HG02763 (cell line): ENCODE measurements around the gene TJP1.

ENCODE experiments used
- ATAC-seq: cut with Tn5 transposase; IDR thresholded peaks from one replicate; pipeline ENCODE4 v1.9.1; 2021; ENCODE audit warnings: mild to moderate bottlenecking, moderate library complexity; ENCODE audit not compliant: unreplicated experiment

TJP1 gene

DNA sequence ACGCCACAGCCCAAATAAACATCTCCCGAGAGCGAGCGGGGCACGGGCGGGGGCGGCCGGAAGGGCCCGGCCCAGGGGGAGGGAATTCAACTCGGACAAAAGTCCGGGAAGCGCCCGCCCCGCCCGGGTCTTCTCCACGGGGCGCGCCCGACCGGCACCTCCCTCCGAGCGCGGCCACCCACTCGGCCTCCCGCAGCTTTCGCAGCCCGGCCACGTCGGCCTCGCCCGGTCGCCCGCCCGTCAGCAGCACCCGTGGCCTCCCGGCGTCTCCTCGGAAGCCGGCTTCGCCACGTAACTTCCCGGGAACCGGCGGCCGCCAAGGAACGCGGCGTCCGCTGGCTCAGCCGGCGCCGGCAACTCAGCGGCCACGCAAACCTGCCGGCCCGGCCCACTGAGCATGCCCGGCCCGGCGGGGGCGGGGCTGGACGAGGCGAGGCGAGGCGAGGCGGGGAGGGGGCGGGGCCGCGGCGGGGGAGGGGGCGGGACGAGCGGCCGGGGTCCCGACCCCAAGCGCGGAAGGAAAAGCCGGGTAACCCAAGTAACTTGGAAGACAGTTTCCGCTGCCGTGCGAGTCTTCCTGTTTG, at the start of gene TJP1:
TJP1 (minus strand) TSS at position 369 of the 584 bp plus-strand sequence. CDS start 440 bp downstream, outside the sequence.
- ATAC-seq: no peak

DNA sequence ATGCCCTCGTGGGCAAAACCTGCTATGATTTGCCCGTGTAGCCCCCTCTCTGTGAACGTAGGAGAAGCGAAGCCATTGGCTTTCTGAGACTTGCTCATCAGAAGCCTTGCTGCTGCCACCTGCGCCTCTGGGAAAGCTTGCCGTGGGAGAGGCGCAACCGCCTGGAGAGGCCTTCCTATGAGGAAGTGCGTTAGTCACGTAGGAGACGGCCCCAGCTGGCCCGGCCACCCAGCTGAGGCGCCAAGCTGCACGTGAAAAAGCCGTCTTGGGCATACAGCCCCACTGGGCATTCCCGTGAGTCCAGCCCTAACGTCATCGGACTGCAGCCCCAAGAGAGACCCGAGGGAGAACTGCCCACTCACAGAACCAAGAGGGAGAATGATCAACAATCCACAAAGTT, 49.1 kb upstream of the TJP1 start:
- ATAC-seq: no peak

DNA sequence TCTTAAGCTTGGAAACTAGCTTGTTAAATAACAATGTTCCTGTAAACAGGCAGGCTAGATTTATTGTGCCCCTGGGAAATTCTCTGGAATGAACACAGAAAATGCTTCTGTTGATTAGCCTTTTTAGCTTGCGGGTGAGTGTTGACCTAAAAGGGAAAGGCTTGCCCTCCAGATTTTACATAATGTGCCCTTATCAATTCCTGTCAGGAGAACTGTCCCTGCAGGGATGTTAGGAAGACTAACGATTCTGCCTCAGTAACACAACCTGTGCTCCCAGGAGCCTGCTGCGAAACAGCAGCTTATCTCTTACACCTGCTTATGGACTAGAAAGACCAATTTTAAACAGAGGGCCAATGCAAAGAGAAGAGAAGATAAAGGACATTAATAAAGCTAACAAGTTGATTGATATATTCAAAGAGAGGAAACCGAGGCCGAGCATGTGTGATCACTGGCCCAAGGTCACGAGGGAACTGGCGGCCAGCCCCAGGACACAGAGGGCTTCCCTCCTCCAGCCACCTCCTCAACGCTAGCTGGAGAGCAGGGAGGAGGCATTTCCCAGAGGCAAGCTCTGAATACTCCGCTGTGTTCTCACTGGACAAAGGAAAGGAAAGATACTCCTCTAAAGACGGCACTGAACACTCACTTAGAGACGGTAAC, 48.4 kb upstream of the TJP1 start:
- no peak for ATAC-seq

DNA sequence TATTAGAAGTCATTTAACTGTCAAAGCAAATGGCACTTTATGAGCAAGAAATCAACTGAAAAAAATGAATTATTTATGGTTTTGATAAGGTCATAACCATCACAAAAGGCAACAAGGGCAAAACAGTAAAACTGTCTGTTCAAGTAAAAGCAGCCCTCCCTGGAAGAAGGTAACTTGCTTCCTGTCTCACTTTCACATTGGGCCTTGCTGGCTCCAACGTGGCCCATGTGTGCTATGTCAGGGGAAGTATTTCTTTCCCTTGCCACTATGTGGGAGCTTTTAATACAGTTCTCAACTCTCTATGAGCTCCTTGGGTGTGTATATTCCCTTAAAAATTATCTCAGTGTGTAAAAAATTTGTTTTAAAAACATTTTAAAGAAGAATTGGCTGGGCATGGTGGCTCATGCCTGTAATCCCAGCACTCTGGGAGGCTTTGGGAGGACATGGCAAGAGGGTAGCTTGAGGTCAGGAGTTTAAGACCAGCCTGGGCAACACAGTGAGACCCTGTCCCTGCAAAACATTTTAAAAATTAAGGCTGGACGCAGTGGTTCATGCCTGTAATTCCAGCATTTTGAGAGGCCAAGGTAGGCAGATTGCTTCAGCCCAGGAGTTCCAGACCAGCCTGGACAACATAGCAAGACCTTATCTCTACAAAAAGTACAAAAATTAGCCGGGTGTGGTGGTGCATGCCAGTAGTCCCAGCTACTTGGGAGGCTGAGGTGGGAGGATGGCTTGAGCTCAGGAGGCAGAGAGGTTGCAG, 45.2 kb upstream of the TJP1 start:
- no peak for ATAC-seq

DNA sequence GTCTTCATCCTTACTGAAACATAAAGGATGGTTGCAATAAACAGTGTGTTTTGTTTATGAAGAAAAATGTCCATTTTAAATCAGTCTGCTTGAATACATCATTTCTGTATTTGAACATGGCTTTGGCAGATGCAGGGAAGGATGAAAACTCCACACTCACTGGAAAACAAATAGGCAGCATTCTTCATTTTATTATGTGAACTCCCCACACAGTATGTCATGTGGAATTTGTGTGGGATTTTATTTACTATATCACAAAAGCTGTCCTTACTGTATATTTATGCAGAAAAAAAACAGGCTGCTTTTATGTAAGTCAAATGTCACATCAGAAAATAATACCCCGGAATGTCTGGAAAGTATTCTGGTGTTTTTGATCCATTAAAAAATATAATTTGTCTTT, 44.1 kb upstream of the TJP1 start:
- ATAC-seq: no peak

DNA sequence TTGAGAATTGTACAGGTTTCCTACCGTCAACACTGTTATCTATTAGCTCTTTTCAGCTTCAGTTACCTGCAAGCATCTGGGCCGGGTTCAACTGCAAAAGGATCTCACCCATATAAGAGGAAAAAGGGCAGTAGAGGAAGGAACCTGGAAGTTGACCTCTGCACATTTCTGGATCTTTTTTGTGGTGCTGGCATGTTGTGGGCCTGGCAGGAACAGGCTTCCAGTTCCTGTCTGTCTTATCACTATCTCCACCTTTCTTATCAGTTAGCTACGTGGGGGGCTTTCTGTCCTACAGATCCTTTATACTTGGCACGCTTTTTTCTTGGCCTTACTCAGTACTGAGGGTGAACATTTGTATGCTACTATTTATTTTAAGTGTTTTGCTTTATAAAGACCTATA, 42.2 kb upstream of the TJP1 start:
- ATAC-seq: no peak

DNA sequence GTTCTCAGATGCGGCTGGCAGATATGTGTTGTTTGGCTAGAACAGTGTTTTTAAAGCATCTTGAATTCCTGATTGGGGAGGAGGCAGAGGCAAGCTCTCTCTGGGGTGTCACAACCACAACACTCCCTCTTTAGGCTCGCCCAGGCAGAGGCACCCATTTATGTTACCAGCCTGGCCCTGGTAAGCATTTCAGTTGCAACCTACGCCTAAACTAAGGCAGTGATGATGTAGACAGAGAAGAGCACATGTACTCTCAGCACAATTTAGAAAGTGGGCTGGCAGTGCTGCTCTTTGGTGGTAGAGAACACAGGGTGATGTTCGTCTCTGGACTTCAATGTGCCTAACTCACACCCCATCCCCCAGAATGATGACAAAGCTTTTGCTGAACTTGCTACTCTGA, 41.2 kb upstream of the TJP1 start:
- ATAC-seq: no peak

DNA sequence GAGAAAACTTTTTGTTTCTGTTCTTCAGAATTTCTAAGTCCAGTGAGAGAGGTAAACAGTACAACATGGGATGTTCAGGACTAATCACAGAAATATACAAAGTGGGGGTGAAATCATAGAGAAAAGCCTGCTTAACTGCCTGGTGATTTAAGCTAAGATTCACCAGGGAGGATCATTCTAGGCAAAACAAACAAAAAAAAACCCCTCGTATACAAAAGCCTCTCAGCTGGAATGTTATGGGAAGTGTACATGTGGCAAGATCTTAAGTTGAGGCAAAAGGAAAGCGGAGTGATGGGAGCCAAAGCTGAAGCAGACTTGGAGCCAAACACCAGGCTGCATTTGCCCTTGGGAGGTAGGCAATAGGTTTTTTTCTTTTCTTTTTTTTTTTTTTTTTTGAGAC, 40.0 kb upstream of the TJP1 start:
- no peak for ATAC-seq

DNA sequence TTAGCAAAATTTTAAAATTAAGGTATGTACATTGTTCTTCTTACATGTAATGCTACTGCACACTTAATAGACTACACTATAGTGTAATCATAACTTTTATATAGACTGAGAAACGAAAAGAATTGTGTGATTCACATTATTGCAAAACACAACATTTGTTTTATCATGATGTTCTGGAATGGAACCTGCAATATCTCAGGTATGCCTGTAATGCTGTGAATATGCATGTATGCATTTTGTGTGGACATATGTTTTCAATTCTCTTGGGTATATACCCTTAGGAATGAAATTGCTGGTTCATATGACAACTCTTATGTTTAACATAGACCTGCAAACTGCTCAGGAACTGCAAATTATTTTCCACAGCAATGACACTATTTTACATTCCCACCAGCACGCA, 38.6 kb upstream of the TJP1 start:
- no peak for ATAC-seq

DNA sequence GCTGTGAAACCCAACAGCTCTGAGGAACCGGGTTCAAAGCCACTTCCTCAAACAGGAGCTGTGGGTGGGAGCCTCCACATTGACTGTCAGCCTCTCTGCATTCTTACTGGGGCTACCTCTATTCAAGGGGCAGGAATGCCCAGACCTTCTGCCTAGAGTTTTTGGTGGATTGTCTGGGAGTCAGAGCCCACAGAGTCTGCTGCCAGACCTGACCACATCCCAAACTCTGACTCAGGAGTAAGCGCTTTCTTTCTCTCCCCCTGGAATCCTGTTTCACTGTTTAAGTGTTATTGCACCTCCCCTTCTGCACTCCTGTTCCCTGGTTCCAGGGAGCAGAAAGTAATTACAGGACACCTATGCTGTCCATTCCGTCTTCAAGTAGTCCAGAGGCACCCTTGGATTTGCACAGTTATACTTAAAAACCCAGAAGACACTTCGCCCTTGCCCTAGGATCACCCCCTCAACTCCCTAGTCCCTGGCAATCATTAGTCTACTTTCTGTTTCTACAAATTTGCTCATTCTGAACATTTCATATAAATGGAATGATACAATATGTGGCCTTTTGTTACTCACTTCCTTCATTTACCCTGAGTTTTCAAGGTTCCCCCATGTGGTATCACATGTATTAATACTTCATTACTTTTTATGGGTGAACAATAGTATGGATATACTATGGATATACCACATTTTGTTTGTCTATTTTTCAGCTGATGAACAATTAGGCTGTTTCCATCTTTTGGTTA, 37.9 kb upstream of the TJP1 start:
- no peak for ATAC-seq

DNA sequence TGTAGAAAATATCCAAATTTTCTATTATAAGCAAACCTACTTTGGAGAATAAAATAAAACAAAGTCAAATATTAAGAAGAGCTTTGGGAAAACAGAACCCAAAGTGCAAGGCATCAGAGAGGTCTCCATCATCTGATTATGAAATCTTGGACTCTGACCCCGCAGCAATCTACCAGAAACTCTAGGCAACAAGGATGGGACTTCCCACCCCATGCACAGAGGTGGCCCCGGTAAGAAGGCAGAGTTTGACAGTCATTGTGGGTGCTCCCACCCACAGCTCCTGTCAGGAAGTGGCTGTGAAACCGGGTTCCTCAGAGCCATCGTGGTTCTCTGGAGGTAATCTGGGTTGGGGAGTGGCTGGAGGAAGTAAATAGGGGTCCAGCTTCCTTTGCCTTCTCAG, 37.0 kb upstream of the TJP1 start:
- ATAC-seq: no peak

DNA sequence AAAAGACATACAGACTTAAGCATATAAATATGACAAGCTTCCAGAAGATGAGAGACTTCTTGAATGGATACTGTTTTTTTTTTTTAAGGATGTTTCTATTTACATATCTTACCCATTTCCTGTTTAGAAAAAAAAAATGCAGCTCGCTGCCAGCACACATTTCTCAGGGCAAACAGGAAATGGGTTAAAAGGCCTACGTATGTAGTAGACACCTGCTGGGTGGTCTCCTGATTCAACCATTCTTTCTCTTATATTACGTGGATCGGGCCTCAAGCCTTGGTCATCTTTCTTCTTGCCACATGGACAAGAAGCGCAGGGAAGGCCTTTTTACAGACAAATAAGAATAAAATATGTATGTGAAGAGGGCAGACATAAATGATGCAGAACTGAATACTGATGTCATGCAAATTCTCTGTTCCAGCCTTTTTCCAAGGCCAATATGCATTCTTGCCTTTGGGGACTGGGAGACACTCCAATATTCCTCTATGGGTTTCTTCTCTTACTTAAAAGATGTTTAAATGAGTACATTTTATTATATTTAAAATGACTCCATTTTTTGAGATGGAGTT, 35.0 kb upstream of the TJP1 start:
- ATAC-seq: no peak

DNA sequence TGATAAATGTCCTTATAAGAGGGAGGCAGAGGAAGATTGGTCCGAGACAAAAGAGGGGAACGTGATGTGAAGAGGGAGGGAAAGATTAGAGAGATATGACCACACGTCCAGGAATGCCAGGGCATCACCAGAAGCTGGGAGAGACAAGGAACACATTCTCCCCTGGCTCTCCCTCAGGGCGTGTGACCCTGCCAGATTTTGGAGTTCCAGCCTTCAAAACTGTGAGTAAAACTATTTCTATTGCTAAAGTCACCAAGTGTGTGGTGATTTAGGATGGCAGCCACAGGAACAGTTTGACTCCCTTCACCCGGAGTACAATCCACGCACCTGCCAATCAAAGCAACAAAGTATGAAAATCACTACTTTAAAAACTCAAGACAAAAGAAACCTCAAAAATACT, 32.1 kb upstream of the TJP1 start:
- no peak for ATAC-seq

DNA sequence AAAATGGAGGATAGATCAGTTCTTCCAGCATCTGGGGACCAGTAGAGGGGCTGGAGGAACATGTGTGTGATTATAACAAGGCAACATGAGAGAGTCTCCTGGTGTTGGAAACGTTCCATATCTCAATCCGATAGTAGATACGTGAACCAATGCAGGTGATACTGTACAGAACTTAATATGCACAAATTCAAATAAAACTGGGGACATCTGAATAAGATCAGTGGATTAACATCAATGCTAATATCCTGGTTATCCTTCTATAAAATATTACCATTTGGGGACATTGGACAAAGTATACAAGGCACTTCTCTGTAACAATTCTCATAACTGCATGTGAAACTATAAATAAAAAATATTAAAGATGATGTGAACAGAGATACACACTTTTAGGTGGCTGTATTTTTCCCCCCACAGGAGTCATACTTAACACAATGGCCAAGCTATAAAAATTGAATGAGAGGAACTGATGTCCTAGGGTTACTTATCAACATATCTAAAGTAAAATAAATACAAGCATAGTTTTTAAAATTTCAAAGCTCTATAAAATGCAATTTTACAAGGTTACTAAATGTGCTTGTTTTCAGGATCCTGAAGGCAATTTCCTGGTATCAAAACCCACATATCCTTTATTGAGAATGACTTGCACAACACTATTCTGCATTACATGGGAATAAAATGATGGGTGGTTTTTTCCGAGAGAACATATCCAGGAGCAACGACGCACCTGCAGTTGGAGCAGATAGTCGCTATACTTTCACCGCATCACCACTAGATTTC, 31.1 kb upstream of the TJP1 start:
- no peak for ATAC-seq

DNA sequence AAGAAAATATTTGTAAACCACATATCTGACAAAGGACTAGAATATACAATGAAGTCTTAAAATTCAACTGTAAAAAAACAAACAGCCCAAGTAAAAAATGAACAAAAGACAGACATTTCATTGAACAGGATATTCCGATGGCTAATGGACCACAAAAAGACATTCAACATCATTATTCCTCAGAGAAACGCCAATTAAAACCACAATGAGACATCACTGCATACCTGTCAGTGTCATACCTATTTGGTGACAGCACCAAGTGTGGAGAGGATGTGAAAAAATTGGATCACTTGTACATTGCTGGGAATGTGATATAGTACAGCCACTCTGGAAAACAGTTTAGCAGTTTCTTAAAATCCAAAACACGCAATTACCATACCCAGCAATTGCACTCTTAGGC, 29.9 kb upstream of the TJP1 start:
- ATAC-seq: no peak

DNA sequence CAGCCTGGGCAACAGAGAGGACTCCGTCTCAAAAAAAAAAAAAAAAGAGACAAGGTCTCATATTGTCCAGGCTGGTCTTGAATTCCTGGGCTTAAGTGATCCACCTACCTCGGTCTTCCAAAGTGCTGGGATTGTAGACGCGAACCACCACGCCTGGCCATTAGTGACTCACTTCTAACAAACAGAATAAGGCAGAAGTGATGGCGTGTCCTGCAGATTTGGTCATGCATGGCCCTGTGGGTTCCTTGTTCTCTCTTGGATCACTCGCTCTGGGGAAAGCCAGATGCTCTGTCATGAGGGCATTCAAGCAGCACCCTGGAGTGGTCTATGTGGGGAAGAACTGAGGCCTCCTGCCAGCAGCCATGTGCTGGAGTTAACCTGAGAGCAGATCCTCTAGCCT, 27.4 kb upstream of the TJP1 start:
- ATAC-seq: no peak

DNA sequence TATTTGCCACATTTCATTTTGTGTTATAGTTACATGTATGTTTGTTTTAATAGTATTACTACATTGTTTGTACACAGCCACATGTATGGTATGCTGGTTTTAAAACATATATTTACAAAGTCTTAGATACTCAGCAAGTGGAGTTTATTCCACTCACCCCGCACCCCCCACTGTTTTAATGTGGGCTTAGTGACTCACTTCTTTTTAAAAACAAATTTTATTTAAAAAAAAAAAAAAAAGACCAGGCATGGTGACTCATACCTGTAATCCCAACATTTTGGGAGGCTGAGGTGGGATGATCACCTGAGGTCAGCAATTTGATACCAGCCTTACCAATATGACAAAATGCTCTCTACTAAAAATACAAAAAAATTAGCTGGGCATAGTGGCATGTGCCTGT, 26.9 kb upstream of the TJP1 start:
- no peak for ATAC-seq

DNA sequence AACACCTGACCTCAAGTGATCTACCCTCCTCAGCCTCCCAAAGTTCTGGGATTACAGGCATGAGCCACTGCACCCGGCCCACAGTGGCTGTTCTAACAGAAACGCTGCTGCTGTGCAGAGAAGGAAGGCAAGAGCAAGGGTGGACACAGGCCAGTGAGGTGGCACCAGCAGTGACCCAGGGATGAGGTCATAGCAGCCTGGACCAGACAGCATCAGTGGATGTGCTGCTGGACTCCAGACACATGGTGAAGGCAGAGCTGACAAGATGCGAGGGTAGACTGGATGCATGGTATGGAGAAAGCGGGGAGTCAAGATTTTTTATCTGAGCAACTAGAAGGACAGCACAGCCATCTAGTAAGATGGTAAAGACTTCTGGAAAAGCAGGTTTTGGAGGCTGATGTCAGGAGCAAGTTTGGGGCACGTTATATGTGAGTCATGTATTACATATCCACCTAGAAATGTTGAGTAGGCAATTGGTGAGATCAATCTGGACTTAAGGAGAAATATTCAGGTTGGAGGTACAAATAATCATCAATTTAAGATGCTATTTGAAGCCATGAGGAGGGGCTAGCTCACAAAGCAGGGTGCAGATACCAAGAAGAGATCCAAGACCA, 22.1 kb upstream of the TJP1 start:
- ATAC-seq: no peak

DNA sequence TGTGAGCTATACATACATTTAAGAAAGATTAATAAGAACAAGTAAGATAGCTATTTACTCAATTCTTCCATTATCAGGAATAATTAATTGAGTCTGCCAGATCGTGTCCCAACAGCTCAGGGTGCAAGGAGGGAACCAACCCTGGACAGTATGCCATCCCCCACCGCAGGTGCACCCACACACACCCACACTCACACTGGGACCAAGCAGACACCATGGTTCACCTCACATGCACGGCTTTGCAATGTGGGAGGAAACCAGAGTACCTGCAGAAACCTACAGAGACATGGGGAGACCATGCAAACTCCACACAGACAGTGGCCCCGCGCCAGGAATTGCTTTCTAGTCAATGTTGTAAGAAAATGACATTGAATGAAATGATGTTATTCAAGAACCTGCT, 20.0 kb upstream of the TJP1 start:
- ATAC-seq: no peak

DNA sequence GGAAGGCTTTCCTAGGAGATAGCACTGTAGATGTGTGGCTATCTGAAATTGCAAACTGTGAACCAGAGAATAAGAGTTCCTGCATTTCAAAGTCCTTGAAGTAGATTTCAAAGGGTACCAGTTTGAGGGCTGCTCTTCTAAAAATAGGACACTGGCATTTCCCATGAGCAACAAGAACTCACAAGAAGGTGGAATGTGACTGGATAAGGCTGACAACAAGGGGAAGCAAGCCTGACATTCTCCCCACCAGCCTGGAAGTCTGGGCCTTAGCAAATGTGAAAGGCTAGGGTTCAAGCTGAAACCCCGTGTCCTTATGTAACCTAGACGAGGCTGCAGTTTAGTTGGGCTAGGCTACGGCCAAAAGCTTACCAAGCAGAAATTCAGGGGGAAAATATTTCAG, 18.7 kb upstream of the TJP1 start:
- ATAC-seq: no peak
